ENCODE measurements around the gene SH2D2A.

DNA sequence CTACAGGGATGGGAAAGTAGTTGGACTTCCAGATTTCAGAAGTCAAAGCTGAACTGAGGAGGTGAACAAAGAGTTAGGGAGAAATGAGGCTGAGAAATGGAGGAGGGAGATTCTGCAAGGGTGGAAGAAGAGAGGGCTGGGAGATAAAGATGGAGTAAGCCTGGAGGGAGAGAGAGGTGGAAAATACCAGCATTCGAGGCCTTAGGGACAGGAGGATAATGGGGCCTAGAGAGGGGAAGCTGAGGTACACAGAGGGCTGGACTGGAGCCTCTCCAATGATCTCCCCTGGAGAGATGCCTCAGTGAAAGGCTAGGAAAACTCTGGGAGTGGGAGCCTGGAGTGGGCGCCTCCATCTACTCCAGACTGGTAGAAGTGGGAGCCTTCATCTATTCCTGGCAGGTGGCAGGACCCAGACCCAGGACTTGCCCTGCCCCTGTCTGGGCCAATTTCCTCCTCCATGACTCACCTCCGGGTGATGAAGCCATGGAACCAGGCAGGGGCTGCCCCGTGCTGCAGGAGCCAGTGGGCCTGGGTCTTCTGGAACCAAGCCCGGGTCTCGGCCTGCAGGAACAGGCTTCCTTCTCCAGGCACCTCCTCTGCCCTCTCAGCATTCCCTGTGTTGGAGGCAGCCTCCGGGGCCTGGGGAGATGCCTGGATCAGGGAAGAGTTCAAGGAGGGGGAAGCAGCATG lies 1.9 kb downstream of the SH2D2A start:
- no peak for TF ChIP-seq EP300 (conservative IDR thresholded peaks at IDR 0.05; ENCODE audit: poor library complexity, severe bottlenecking)
- no peak for TF ChIP-seq POLR2AphosphoS5 (IDR thresholded peaks at IDR 0.05)
- TF ChIP-seq CTCF (IDR thresholded peaks at IDR 0.05; ENCODE audit: poor library complexity, severe bottlenecking) = no peak
